NCI-H774 (cell line): ENCODE results near the gene LRRC17.
"Not testable (repeated sequence)": the region's sequence is repeated elsewhere in the genome, so short reads cannot be mapped to it uniquely, and the experiment has no call there.

ENCODE experiments used
- DNase-seq: peaks from one replicate; lab custom pipeline; 2025; lab: John Stamatoyannopoulos, UW

Gene LRRC17

DNA sequence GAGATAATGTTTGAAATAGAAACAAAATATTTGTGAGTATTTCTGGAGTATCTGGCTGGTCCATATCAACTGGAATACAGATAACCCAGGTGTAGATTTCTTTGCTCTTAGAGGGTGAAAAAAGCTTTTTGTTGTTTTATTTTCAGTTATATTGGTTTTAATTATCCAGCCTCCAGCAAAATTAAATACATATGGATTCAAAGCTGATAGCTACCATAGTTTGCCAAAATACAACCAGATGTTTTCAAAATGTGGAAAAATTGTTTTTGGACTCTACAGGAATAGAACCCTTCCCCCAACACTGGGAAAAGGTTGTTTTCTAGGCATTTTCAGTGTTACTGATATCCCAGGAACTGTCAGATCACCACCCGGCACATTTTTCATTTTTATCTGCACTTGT, 30.1 kb downstream of the LRRC17 start:
- DNase-seq: no peak

GRCh38 chr7:102943423-102944169, 30.8 kb downstream of the LRRC17 start:
- no peak for DNase-seq

GRCh38 chr7:102944241-102944640, 31.4 kb downstream of the LRRC17 start:
- DNase-seq: no peak

GRCh38 chr7:102951839-102952238, 39.0 kb downstream of the LRRC17 start:
- no peak for DNase-seq

GRCh38 chr7:102953406-102953805, 40.6 kb downstream of the LRRC17 start:
- no peak for DNase-seq

DNA sequence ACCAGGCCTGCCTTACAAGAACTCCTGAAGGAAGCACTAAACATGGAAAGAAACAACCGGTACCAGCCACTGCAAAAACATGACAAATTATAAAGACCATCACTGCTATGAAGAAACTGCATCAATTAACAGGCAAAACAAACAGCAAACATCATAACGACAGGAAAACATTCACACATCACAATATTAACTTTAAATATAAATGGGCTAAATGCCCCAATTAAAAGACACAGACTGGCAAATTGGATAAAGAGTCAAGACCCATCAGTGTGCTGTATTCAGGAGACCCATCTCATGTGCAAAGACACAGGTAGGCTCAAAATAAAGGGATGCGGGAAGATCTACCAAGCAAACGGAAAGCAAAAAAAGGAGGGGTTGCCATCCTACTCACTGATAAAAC, 41.6 kb downstream of the LRRC17 start:
- DNase-seq: not testable (repeated sequence)

DNA sequence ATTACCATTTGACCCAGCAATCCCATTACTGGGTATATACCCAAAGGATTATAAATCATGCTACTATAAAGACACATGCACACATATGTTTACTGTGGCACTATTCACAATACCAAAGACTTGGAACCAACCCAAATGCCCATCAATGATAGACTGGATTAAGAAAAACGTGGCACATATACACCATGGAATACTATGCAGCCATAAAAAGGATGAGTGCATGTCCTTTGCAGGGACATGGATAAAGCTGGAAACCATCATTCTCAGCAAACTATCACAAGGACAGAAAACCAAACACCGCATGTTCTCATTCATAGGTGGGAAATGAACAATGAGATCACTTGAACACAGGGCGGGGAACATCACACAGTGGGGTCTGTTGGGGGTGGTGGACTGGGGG, 45.2 kb downstream of the LRRC17 start:
- not testable (repeated sequence) for DNase-seq

DNA sequence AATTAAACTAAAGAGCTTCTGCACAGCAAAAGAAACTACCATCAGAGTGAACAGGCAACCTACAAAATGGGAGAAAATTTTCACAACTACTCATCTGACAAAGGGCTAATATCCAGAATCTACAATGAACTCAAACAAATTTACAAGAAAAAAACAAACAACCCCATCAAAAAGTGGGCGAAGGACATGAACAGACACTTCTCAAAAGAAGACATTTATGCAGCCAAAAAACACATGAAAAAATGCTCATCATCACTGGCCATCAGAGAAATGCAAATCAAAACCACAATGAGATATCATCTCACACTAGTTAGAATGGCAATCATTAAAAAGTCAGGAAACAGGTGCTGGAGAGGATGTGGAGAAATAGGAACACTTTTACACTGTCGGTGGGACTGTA, 49.2 kb downstream of the LRRC17 start:
- not testable (repeated sequence) for DNase-seq

GRCh38 chr7:102966465-102966864, 53.7 kb downstream of the LRRC17 start:
- DNase-seq: no peak

- DNase-seq: no peak
Observed at GRCh38 chr7:102967798-102968197, 55.0 kb downstream of the LRRC17 start.

GRCh38 chr7:102973096-102973802, 60.4 kb downstream of the LRRC17 start:
- DNase-seq: no peak

- no peak for DNase-seq
Observed at GRCh38 chr7:102974366-102975236, 61.8 kb downstream of the LRRC17 start.

DNA sequence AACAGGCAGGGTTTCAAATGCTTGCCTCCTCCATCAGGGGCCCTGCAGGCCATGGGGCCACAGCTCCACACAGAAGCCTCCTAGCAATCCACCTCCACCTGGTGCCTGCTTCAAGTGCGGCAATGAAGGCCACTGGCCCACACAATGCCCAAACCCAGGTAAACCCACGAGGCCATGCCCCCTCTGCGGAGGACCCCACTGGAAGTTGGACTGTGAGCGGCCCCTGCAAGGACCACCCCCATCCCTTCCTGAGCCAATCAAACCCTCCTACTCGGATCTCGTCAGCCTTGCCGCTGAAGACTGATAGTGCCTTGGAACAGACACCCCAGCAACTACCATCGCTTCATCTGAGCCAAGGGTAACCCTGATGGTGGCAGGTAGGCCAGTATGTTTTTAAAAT, 63.1 kb downstream of the LRRC17 start:
- no peak for DNase-seq

- no peak for DNase-seq
Observed at GRCh38 chr7:102976493-102976892, 63.7 kb downstream of the LRRC17 start.

DNA sequence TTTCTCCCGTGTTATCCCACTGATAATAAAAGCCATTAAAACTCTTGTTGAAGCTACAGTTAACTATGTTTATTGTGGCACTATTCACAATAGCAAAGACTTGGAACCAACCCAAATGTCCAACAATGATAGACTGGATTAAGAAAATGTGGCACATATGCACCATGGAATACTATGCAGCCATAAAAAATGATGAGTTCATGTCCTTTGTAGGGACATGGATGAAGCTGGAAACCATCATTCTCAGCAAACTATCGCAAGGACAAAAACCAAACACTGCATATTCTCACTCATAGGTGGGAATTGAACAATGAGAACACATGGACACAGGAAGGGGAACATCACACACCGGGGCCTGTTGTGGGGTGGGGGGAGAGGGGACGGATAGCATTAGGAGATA, 64.8 kb downstream of the LRRC17 start:
- not testable (repeated sequence) for DNase-seq

GRCh38 chr7:102978284-102978683, 65.5 kb downstream of the LRRC17 start:
- no peak for DNase-seq

DNA sequence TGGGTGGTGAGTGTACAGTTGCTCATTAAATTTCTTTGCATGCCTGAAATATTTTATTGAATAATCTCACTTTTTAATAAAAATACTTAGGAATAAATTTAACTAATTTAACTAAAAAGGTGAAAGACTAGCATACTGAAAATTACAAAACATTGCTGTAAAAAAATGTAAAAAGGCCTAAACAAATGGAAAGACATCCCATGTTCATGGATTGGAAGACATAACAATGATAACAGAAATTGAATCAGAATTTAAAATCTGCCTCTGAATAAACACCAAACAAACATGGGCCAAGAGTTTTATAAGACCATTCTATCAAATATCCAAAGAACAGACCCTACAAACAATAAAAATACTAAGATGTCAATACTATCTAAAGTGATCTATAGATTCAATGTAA, 66.9 kb downstream of the LRRC17 start:
- DNase-seq: no peak

DNA sequence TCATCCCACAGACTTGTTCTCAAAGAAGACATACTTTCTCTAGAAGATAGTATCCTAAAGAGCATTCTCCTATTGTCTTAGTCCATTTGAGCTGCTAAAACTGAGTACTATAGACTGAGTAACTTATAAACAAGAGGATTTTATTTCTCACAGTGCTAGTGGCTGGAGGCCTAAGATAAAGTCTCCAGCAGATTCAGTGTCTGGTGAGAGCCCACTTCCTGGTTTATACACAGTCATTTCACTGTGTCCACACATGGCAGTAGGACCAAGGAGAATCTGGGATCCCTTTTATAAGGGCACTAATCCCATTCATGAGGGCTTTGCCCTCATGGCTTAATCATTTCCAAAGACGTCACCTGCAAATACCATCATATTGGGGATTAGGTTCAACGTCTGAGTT, 68.7 kb downstream of the LRRC17 start:
- DNase-seq: no peak

DNA sequence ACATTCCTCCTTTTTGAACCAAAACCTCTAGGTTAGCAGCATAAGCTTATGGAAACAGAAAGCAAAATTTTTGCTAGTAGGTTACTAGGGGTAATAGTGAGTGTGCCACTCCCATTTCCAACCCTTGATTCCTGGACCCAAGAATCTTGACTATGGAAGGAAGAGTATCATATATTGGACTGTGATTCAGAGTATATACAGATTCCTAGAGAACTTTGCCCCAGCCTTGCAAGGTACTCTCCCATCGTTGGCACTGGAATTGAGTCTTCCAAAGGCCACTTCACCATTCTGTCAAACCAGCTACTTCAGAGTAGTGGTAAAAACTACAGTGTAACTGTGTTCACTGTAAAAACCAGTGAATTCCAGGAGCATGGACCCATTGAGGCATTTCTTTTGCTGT, 69.4 kb downstream of the LRRC17 start:
- DNase-seq: no peak

DNA sequence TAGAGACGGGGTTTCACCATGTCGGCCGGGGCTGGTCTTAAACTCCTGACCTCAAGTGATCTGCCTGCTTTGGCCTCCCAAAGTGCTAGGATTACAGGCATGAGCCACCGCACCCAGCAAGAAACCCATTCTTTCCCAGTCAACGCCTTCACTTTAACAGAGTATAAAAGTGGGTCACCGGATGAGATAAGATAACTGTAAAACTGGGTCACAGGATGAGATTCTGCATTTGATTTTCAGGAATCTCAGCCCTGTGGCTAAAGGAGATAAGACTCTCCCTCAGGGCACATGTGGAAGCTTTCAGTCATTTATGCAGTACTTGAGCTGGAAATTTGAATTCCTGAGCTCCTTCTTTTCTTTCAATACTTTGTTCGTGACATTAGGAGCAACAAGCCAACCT, 70.8 kb downstream of the LRRC17 start:
- DNase-seq: no peak

- no peak for DNase-seq
Observed at GRCh38 chr7:102985176-102985783, 72.5 kb downstream of the LRRC17 start.

GRCh38 chr7:102988088-102988487, 75.3 kb downstream of the LRRC17 start:
- DNase-seq: no peak
